Right ventricle myocardium inferior (tissue), 1 donor: ENCODE results near the gene SLC25A41. TPM values are rescaled to one million over a fixed set of nuclear protein-coding genes. Genes with fewer than 3 reads are reported as not detected.

Experiments used
- ATAC-seq: fragments of 200-7000 bp; cut with Tn5 transposase; one replicate; pipeline ENCODE4 v1.9.1; 2020; ENCODE audit warnings: mild to moderate bottlenecking, moderate library complexity
- DNase-seq: peaks from one replicate; pipeline ENCODE4 v3.0.0; 2021; ENCODE audit errors: missing footprints
- intact Hi-C: fragments of 100-400 bp; cut with DNase I; formaldehyde crosslinking; loops from one replicate; pipeline ENCODE4 v1.11.0; 2022
- microRNA-seq: library from miRNA; unstranded; fragments of <30 nt; microRNA quantifications from one replicate; pipeline ENCODE4 v1.2.0, GENCODE V29; 2020
- total RNA-seq: library from RNA; stranded (reverse); fragmentation: NEBNext Ultra II Directional; extraction: Animal tissue kit (Norgen Biotek cat#: 25700); gene quantifications from one replicate; pipeline ENCODE4 v1.2.1, GENCODE V29; 2021
- donor health status: DM: no; HTN: yes; CAD: no; lungs with severe emphysema.

SLC25A41 gene
- total RNA-seq, 1 donor from 2014 or later = 0.16 TPM

DNA sequence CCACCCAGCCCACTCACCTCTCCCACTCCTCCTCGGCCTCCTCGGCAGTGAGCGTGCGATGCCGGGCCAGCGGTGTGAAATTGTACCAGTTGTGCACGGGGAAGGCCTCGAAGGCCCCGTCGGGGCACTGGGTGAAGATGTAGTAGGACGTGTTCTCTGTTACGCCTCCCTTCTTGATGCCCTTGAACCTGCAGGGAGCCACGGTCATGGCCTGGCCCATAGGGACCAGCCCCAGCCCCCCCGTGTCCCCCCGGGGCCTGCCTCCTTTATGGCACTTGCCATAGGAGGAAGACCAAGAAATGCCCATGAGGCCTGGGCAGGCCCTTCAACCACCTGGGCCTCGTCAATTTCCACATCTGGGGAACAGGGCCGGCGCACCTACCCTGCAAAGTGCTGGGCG, 46.2 kb downstream of the SLC25A41 start:
- intact Hi-C loops = no loop called here
- DNase-seq = no peak
- no peak for ATAC-seq

DNA sequence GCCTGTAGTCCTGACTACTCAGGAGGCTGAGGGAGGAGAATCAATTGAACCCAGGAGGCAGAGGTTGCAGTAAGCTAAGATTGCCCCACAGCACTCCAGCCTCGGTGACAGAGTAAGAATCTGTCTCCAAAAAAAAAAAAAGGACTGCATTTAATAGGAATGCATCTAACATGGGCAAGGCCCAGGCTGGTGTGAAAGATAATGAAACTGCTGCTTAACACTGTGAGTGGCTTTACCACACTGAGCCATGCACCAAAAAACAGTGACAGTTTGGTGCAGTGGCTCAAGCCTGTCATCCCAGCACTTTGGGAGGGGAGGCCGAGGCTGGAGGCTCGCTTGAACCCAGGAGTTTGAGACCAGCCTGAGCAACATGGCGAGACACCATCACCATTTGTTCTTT, 49.2 kb downstream of the SLC25A41 start:
- DNase-seq (no peak), ATAC-seq (no peak)
- intact Hi-C loops = no loop called here

DNA sequence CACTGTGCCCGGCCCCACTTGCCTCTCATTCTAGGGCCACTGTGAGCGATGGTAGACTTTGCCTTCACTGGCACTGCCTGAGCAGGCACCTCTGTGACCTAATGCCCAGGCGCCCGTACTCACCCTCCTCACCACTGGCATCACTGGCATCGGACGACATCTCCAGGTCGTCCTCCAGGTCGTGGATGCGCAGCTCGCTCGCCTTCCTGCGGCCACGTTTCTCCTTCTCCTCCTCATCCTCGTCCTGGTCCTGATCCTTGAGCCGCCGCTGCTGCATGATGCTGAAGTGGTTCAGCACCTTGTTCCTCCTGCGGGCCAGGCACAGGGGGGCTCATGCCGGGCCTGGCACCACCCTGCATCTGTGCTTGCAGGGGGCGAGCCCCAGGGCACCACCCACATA, 50.4 kb downstream of the SLC25A41 start:
- ATAC-seq (no peak), DNase-seq (no peak)
- intact Hi-C loops = no loop called here

DNA sequence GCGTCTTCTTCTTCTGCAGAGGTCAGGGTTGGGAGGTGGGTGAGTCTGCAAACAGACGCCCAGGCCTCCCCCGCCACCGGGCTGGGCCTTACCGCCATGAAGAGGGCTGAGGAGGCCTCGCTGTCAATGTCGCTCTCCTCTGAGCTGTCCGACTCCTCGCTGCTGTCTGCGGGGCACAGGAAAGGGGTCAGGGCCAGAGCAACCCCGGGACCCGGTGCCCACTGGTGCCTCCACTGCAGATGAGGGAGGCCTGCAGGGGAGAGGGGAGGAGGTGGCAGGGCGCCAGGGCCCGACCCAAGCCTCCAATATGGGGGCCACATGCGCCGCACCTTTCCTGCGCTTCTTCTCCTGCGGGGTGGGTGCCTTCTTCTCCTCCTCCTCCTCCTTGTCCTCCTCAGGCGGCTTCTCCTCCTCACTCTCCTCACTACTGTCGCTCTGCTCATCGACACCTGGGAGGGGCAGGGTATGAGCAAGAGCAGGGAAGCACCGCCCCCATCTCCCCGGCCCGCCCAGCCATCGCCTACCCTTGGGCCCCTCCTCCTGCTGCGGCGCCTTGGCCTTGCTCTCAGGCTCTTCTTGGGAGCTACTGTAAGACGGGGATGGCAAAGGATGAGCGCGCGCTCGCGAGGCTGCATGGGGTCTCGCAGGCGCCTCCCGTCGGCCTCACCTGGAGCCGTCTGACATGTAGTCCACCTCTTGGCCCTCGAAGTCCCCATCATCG, 52.4 kb downstream of the SLC25A41 start:
- DNase-seq = no peak
- intact Hi-C loops = no loop called here
- no peak for ATAC-seq

DNA sequence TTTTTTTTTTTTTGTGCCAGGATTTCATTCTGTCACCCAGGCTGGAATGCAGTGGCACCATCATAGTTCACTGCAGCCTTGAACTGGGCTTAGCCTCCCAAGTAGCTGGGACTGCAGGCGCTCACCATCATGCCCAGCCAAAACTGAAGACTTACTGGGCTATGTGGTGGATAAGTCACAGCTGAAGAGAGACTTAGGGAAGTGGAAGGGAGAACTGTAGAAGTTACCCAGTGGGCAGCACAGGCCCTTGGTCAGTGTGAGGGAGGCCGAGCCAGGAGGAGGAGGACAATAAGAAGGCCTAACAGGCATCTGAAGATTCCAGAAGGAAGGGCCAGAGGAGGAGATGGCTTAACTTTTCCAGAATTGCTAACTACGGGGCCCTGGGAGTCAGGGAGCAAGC, 53.8 kb downstream of the SLC25A41 start:
- DNase-seq (no peak), ATAC-seq (no peak)
- intact Hi-C loops = no loop called here

DNA sequence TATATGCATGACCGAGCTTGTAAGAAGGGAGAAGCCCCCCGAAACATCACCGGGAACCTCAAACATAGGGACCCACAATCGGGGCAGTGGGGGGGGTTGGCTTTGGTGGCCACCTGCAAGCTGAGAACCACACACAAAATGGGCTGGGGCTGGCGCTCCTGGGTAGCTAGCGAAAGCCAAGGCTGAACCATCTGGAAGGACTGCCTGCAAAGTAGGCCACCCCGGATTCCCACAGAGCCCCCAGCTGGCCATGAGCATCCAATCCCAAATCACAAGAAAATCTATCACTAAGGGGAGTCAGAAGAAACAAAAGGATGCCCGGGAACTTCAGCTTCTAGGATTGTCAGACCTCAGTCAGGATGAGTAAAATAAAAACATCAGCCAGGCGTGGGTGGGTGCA, 55.1 kb downstream of the SLC25A41 start:
- DNase-seq = no peak
- intact Hi-C loops = no loop called here
- ATAC-seq = no peak

DNA sequence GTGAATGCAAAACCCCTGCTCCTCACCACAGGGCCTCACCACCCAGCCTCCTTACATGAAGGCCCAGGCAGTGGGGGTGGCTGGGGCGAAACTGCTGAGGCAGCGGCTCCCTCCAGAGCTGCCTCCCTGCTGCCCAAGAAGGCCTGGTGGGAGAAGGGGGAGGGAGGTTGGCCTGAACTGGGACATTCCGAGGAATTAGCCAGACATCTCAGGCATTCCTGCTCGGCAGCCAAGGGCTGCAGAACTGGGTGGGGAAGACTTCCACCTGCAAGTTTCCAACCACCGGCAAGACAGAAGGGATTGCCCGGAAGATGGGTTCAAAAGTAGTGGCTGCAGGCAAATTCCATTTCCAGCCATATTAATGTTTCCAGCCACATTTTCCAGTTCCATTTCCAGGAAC, 55.5 kb downstream of the SLC25A41 start:
- intact Hi-C loops = no loop called here
- DNase-seq (no peak), ATAC-seq (no peak)

DNA sequence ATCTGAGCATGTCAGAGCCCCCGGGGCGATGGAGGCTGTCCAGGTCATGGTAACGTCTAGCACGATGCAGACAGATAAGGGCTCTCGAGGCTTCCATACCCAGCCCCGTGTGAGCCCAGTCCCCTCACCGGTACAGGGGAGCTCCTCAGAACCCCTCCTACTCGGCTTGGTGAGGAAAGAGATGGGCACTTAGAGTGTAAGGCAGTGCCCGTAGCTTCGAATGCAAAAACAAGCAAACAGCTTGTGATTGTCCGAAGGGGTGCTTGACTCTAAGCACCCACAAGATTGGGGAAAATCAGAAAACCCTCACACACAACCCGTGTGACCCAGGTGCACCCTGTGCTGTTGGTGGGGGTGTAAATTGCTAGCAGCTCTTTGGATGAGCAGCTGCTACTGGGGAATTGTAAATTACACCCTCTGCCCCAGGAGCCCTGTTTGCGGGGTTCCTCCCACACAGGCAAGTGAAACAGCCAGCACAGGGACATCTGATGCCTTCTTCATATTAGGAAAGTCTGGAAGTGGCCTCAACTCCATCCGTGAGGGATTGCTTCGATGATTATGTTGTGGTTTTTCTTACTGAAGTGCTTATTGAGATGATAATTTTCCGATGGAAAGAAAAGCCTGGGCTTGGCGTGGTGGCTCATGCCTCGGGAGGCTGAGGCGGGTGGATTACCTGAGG, 56.9 kb downstream of the SLC25A41 start:
- DNase-seq = no peak
- ATAC-seq = no peak
- intact Hi-C loops = no loop called here

Small RNA genes within 50 kb of the gene (microRNA-seq; reads per million reads assigned to microRNA genes)
- gene MIR3940 = not detected
- gene MIR6790 = not detected
- not detected for gene MIR6885

Other genes with a start within 250 kb of the SLC25A41 start
- 40.1 TPM for gene MLLT1, start 153.8 kb downstream of the SLC25A41 start, total RNA-seq
- not detected for gene ACER1, start 100.2 kb downstream of the SLC25A41 start, total RNA-seq
- 80.3 TPM for gene CLPP, start 72.2 kb downstream of the SLC25A41 start, total RNA-seq
- gene ALKBH7, start 61.0 kb downstream of the SLC25A41 start, total RNA-seq = 134 TPM
- 1.1 TPM for gene PSPN, start 57.8 kb downstream of the SLC25A41 start, total RNA-seq
- 29.6 TPM for gene GTF2F1, start 40.6 kb downstream of the SLC25A41 start, total RNA-seq
- gene KHSRP, start 9.0 kb downstream of the SLC25A41 start, total RNA-seq = 87.9 TPM
- gene SLC25A23, start 26.0 kb upstream of the SLC25A41 start, total RNA-seq = 89.9 TPM
- not detected for gene CRB3, start 30.5 kb upstream of the SLC25A41 start, total RNA-seq
- 0.92 TPM for gene DENND1C, start 48.0 kb upstream of the SLC25A41 start, total RNA-seq
- 6.2 TPM for gene TUBB4A, start 68.5 kb upstream of the SLC25A41 start, total RNA-seq
- 0.78 TPM for gene TNFSF9, start 97.3 kb upstream of the SLC25A41 start, total RNA-seq
- not detected for gene CD70, start 157.4 kb upstream of the SLC25A41 start, total RNA-seq
- 0.73 TPM for gene TNFSF14, start 236.4 kb upstream of the SLC25A41 start, total RNA-seq